SU-DHL-6 (cell line): ENCODE data around the gene MCHR2.

Experiments used
- CTCF ChIP-seq: fragments of 200-600 bp; sonication (generic); IDR thresholded peaks from one replicate; pipeline ENCODE4 v1.5.1; 2017; ENCODE audit warnings: antibody characterized with exemption, mild to moderate bottlenecking, low read length, moderate library complexity; ENCODE audit not compliant: insufficient read depth, poor library complexity, severe bottlenecking
- EZH2phosphoT487 ChIP-seq: fragments of 200-600 bp; sonication (generic), shearing (Covaris generic); conservative IDR thresholded peaks from 2 replicates; pipeline ENCODE4 v1.6.1; 2018; ENCODE audit warnings: mild to moderate bottlenecking, antibody characterized with exemption, low read length, moderate library complexity, mixed read lengths

DNA sequence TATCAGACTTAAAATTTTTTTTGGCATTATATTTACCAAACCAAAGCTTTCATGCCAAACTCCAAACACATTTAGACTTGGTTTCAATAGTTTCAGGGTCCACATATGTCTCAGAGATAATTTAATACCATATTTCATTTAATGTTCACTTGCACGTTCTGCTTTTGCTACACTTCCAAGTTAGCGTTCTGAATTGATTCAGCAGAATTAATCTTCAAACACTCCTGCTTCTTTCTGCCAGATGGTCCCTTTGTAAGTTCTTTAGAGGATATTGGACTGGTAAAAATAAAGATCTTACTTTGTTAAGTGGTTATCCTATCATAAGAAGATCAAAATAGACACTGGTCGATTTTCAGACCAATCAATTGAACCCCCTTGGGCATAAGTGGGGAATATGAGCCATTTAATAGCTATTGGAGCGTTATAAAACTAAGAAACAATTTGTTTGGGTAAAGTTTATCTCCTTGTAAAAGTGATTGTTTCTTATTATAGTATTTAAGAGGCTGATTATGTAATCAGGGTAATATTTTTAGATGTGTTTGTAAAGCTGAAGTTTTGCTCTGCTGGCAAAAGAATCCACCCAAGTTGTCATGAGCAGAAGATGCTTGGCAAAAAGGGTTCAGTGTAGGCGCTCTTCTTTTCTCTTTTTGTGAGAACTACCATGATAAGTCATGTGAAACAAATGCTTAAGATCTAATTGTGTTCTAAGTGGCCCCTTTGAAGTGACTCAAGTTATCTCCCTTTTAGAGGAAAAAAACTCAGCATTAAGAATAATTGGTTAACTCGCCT is 92.2 kb downstream of the MCHR2 start:
- TF ChIP-seq CTCF, result no peak
- TF ChIP-seq EZH2phosphoT487, result no peak
